Renal cortical epithelial cell (primary cell): Measurements from ENCODE around the gene GPATCH3. TPM values are rescaled to one million over a fixed set of nuclear protein-coding genes. Genes with fewer than 3 reads are reported as not detected.
"Not testable (repeated sequence)": the region's sequence is repeated elsewhere in the genome, so short reads cannot be mapped to it uniquely, and the experiment has no call there.

ENCODE experiments used
- DNase-seq: peaks from one replicate; pipeline ENCODE4 v3.0.0-alpha.2; 2011; ENCODE audit warnings: low read depth
- total RNA-seq: library from RNA; depleted of rRNA; stranded (reverse); fragments of >200 nt; gene quantifications from 2 replicates; pipeline ENCODE4 v1.2.3, GENCODE V29; 2014

The GPATCH3 gene
- total RNA-seq, 1 donor from 2014 or later = 7.0 TPM

GRCh38 chr1:26913754-26914619 lies 13.7 kb upstream of the GPATCH3 start, which contains the start of gene NR0B2:
Gene NR0B2, minus strand, starts transcription at chr1:26913975. Its CDS starts 35 bp downstream, at chr1:26913940.
- no peak for DNase-seq

DNA sequence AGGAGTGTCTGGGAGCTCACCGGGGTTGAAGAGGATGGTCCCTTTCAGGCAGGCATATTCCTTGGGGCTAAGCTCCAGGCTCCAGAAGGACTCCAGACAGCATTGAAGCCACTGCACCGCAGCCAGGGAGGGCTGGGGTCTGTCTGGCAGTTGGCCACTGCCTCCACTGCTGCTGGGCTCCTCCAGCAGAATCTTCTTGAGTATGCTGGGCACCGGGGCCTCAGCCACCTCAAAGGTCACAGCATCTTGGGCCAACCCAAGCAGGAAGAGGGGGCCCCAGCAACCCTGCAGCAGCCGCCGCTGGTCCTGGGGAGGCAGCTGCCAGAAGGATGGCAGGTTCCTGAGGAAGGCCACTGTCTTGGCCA lies 13.1 kb upstream of the GPATCH3 start:
- no peak for DNase-seq

- no peak for DNase-seq
Observed at GRCh38 chr1:26912147-26912490, 11.9 kb upstream of the GPATCH3 start.

DNA sequence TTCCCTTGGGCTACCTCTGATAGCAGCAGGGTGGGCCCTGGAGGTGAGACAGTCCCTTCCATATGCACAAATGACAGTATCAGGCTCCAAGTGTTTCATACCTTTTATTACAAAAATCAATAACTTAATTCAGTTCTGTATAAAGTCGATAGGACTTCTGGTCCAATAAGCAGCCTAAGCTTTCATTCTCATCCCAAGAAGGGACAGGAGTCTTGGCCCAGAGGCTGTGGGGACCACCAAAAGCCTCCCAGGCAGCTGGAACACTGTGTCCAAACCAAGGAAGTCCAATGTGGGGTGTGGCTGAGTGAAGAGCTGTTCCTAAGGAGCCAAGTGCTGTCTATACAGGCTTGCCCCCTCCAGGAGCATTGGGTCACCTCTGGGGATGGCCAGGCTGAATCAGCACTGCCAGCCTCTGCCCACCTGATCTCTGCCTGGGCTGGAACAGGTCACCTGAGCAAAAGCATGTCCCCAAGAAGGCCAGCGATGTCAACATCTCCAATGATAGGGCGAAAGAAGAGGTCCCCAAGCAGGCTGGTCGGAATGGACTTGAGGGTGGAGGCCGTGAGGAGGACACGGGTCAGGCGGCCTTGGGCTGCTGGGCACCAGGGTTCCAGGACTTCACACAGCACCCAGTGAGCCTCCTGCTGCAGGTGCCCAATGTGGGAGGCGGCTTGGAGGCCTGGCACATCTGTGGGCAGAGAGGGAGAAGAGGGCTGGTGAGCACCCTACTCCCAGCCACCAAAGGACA lies 11.3 kb upstream of the GPATCH3 start:
- DNase-seq = no peak

DNA sequence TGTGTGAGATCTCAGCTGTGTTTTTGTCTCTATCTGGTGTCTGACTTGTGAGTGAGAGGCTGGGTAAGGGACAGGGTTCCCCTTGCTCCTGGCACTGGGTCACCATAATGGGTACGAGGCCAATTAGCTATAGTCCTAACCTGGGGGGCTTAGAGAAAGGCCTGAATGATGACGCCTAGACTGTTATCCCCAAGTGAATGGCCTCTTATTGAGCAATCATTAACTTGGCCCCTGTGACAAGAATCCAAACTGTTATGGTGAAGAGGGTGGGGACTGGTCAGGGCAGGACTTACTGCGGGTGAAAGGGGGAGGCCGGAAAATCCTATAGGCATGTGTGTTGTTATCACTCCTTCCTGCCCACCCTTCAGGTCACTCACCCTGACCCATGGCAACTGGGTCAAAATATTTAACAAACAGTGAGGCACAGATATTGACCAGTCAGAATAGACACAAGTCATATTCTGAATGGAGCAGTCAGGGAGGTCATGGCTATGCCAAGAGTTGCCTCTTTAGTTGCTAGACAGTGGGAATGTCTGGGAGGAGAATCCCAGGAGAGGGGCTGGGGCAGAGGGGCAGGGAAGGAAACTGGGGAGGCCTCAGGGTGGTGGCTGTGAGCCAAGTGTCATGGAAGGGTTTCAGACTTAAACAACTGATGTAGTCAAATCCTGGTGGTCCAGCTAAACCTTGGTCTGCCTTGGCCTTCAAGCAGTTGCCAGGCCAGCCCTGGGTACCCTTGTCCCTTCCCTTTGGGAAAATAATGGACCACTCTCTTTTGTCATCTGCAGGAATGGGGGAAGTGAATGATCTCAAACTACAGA lies 10.3 kb upstream of the GPATCH3 start:
- DNase-seq = peak; percentile 69

DNA sequence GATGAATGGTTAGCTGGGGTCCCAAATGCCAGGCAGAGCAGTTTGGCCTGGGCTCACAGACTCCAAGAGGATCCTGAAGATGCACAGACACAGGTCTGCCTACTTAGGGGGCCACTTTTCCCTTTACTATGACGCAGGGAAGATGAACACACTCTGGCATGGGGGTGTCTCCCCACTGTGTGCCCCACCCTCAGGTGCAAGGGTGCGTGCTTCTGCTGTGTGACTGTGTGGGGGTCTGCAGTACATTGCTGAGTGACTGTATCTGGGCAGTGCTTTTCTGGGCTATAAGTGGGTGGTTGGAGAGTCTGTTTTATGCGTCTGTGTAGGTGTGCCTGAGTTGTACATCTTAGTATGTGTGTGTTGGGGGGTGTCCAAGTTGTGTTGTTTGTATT lies 9.7 kb upstream of the GPATCH3 start:
- DNase-seq = no peak

DNA sequence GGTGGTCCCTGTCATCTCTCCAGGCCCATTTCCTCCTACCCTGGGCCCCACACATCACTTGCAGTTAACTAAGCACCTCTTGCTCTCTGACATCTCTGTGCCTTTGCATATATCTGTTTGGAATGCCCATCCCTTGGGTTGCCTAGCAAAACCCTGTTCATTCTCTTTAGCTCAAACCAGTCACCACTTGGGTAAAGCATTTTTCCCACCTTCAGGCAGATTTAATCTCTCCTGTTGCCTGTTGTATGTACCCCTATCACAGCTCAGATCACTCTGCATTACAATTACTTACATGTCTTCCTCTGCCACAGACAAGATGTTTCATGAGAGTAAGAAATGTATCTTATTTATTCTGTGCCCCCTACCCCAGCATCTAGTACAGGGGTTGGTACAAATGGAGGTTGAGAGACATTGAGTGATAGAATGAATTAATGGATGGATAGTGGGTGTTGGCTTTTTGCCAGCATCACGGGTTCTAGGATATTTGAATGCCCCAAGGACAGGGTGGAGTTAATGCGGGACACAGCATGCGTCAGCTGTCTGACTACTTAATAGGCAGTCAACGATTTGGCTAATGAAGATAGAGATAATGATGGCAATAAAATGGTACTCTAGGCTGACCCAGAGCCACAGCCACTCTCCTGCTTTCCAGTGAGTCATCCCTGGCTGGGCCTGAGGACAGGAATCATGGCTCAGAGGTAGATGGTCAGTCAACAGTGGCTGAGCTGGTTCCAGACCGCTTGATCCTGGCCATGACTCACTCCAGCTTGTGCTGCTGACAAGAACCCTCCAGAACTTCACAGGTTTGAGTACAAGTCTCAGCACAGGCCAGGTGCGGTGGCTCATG lies 7.0 kb upstream of the GPATCH3 start:
- DNase-seq = peak; percentile 99

- no peak for DNase-seq
Observed at GRCh38 chr1:26900815-26901511, 696 bp upstream of the GPATCH3 start.

GRCh38 chr1:26897351-26897750 lies 2.9 kb downstream of the GPATCH3 start:
- DNase-seq = no peak

DNA sequence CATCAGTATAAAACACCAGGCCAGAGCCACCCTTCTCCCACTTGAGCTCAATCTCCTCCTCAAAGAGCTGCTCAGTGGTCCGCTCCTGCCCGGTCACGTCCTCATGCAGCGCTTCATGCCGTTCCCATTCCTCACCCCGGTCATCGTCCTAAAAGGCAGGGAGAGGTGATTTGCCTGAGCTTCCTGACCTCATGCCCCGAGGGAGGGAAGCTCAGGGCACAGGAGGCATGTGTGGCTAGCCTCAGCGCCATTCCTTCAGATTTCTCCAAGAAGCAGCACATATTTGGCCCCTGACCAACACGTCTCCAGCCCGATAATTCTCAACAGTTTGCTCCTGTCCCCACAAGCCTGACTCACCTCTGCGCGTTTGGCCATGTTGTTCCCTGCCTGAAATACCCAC lies 6.0 kb downstream of the GPATCH3 start:
- DNase-seq = no peak

- no peak for DNase-seq
Observed at GRCh38 chr1:26890467-26890796, 9.8 kb downstream of the GPATCH3 start.

GRCh38 chr1:26889551-26890466 lies 10.5 kb downstream of the GPATCH3 start, which contains the start of gene GPN2:
Gene GPN2, minus strand, starts transcription at chr1:26890283. Its CDS starts 187 bp downstream, at chr1:26890096.
- DNase-seq = peak; percentile 61

DNA sequence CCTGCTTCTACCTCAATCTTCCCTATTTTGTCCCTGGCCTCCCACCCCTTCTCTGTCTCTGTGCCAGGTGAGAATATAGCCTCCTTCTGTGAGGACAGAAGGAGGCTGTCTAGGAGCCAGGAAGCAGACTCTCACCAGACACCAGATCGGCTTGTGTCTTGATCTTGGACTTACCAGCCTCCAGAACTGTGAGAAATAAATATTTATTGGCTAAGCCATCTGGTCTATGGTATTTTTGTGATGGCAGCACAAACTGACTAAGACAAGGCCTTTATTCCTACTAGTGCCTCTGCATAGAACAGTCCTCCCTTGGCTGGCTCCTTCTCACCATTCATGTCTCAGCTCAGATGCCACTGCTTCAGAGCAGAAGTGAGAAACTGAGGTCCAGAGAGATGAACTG lies 12.0 kb downstream of the GPATCH3 start:
- DNase-seq = no peak

DNA sequence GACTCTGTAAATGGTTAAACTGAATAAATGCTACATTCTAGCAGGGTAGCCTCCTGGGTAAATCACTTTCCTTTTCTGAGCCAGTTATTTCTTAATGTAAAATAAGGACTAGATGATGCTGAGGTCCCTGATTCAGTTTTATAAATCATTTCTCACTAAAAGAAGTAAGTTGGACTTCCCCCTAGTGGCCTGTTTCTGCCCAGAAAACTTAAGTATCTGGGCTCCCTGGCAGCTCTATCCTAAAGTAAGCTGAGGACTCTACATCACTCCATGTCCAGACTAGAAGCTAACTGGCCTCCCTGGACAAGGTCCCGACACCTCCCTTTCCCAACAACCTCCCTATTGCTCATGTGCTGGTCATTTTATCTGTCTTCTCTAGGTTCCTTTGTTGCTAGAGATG lies 13.1 kb downstream of the GPATCH3 start:
- DNase-seq = peak; percentile 47

DNA sequence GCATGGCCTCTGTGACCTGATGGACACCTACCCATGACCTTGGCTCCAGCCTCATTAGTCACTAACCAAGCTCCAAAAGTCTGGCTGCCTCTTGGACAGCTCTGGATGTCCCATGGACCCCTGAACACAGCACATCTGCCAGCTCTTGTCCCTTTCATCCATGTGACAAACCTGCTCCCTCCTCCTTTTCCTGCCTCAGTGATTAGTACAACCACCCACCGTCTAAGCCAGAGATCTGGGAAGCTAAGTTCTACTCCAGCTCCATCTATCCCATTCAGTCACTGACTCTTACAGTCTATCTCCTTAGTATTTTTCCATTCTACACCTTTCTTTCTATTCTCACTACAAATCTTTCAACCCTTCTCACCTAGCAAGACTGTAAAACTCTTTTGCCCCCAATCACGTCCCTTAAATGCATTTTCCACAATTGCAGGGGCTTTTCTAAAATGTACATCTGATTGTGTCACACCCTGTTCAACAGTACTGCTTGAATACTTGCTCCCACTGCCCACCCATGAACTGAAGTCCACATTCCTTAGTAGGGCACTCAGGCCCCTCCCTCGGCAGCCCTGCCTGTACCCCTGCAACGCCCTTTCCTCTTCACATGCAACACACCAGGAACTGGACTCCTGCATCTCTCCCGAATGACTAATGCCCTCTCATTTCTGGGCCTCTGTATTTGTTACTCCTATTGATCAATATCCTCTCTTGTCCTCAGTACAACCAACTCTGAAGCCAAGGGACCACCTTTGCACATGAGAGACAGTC lies 17.4 kb downstream of the GPATCH3 start:
- DNase-seq = no peak

GRCh38 chr1:26881611-26882010 lies 18.7 kb downstream of the GPATCH3 start:
- DNase-seq = not testable (repeated sequence)

GRCh38 chr1:26879793-26880192 lies 20.5 kb downstream of the GPATCH3 start:
- DNase-seq = no peak

- no peak for DNase-seq
Observed at GRCh38 chr1:26877326-26877725, 22.9 kb downstream of the GPATCH3 start.

GRCh38 chr1:26874896-26875295 lies 25.4 kb downstream of the GPATCH3 start:
- DNase-seq = no peak
